IMR-90 (cell line): ENCODE results near the gene EEF1AKMT1. TPM values are rescaled to one million over a fixed set of nuclear protein-coding genes. Genes with fewer than 3 reads are reported as not detected.

ENCODE experiments used
- ATAC-seq: fragments of 200-7000 bp; cut with Tn5 transposase; 2 replicates; pipeline ENCODE4 v1.9.1; 2020; ENCODE audit warnings: low read depth, mild to moderate bottlenecking, moderate library complexity
- BruUV-seq: library from RNA; stranded (reverse); fragments of 400-500 nt; replicated peaks from 2 replicates; lab custom pipeline; 2021; lab: Mats Ljungman, UMichigan
- CTCF ChIA-PET: fragments of 300-600 bp; formaldehyde crosslinking; extraction: SDS; loops from one replicate; lab custom pipeline; 2021; ENCODE audit warnings: antibody characterized with exemption; lab: Yijun Ruan, JAX
- POLR2A ChIA-PET: fragments of 300-600 bp; sonication (Branson Sonifier 250); formaldehyde crosslinking; loops from one replicate; lab custom pipeline; 2022; ENCODE audit warnings: antibody characterized with exemption; ENCODE audit not compliant: unreplicated experiment; lab: Charles Lee
- DNase-seq: peaks from one replicate; pipeline ENCODE4 v3.0.0; 2013
- H2AFZ ChIP-seq: replicated peaks from 2 replicates; pipeline ENCODE3; 2013; ENCODE audit warnings: low read length, mild to moderate bottlenecking; ENCODE audit not compliant: poor library complexity
- H2AK5ac ChIP-seq: 2 replicates; pipeline ENCODE4 v1.6.1; 2013; ENCODE audit warnings: low read depth, low read length, inconsistent platforms
- H2AK9ac ChIP-seq: replicated peaks from 2 replicates; pipeline ENCODE3; 2013; ENCODE audit warnings: mild to moderate bottlenecking, low read depth, low read length, moderate library complexity; ENCODE audit not compliant: poor library complexity
- H2BK120ac ChIP-seq: 2 replicates; pipeline ENCODE4 v1.6.1; 2013; ENCODE audit warnings: low read depth, low read length, inconsistent platforms
- H2BK15ac ChIP-seq: 3 replicates; pipeline ENCODE4 v1.6.1; 2013; ENCODE audit warnings: low read depth, low read length, inconsistent platforms
- H2BK20ac ChIP-seq: 2 replicates; pipeline ENCODE4 v1.6.1; 2013; ENCODE audit warnings: low read depth, mild to moderate bottlenecking, inconsistent platforms, low read length, moderate library complexity
- H2BK5ac ChIP-seq: 2 replicates; pipeline ENCODE4 v1.6.1; 2013; ENCODE audit warnings: mild to moderate bottlenecking, low read depth, low read length, inconsistent platforms; ENCODE audit not compliant: poor library complexity, severe bottlenecking
- H3K14ac ChIP-seq: replicated peaks from 2 replicates; pipeline ENCODE4 v1.6.1; 2013; ENCODE audit warnings: low read depth, low read length, inconsistent platforms
- H3K18ac ChIP-seq: 2 replicates; pipeline ENCODE4 v1.6.1; 2013; ENCODE audit warnings: low read depth, low read length, control low read depth
- H3K23ac ChIP-seq: 2 replicates; pipeline ENCODE4 v1.6.1; 2013; ENCODE audit warnings: low read depth, low read length, inconsistent platforms
- H3K27ac ChIP-seq: 2 replicates; pipeline ENCODE4 v1.5.1; 2013; ENCODE audit warnings: mild to moderate bottlenecking, control low read depth, low read length; ENCODE audit not compliant: insufficient read depth
- H3K27me3 ChIP-seq: 2 replicates; pipeline ENCODE4 v1.6.1; 2013; ENCODE audit warnings: low read length; ENCODE audit not compliant: control insufficient read depth, insufficient read depth
- H3K36me3 ChIP-seq: 2 replicates; pipeline ENCODE4 v1.6.1; 2013; ENCODE audit warnings: low read length, mixed read lengths; ENCODE audit not compliant: control insufficient read depth, insufficient read depth
- H3K4ac ChIP-seq: 2 replicates; pipeline ENCODE4 v1.6.1; 2013; ENCODE audit warnings: low read depth, low read length, inconsistent platforms
- H3K4me1 ChIP-seq: 2 replicates; pipeline ENCODE4 v1.6.1; 2013; ENCODE audit warnings: low read length, mixed read lengths; ENCODE audit not compliant: control insufficient read depth, insufficient read depth
- H3K4me2 ChIP-seq: 2 replicates; pipeline ENCODE4 v1.6.1; 2013; ENCODE audit warnings: low read depth, mild to moderate bottlenecking, control low read depth, low read length, moderate library complexity
- H3K4me3 ChIP-seq: 2 replicates; pipeline ENCODE4 v1.5.1; 2013; ENCODE audit warnings: low read depth, mild to moderate bottlenecking, control low read depth, low read length, moderate library complexity; ENCODE audit not compliant: insufficient read depth
- H3K56ac ChIP-seq: 2 replicates; pipeline ENCODE4 v1.6.1; 2013; ENCODE audit warnings: low read length, inconsistent platforms; ENCODE audit not compliant: insufficient read depth; ENCODE audit errors: extremely low read depth
- H3K79me1 ChIP-seq, 2 experiments: 2 replicates each; pipeline ENCODE4 v1.6.1; 2013; ENCODE audit warnings: low read length in 2 of 2, inconsistent platforms in 1 of 2, low read depth in 1 of 2
- H3K9ac ChIP-seq: 2 replicates; pipeline ENCODE4 v1.6.1; 2013; ENCODE audit warnings: low read depth, low read length, control low read depth
- H3K9me1 ChIP-seq: 2 replicates; pipeline ENCODE4 v1.6.1; 2013; ENCODE audit warnings: low read length, inconsistent platforms; ENCODE audit not compliant: insufficient read depth
- H3K9me3 ChIP-seq: 2 replicates; pipeline ENCODE4 v1.6.1; 2013; ENCODE audit warnings: low read length; ENCODE audit not compliant: control insufficient read depth, insufficient read depth
- H4K20me1 ChIP-seq: 2 replicates; pipeline ENCODE4 v1.6.1; 2013; ENCODE audit warnings: low read length, inconsistent platforms; ENCODE audit not compliant: insufficient read depth
- H4K5ac ChIP-seq: 2 replicates; pipeline ENCODE4 v1.6.1; 2013; ENCODE audit warnings: mild to moderate bottlenecking, low read depth, low read length, control low read depth
- H4K8ac ChIP-seq, 2 experiments: 2 replicates each; pipeline ENCODE4 v1.6.1; 2013; ENCODE audit warnings: low read depth in 2 of 2, low read length in 2 of 2, control low read depth in 1 of 2, inconsistent platforms in 1 of 2
- H4K91ac ChIP-seq: 2 replicates; pipeline ENCODE4 v1.6.1; 2013; ENCODE audit warnings: low read depth, low read length, inconsistent platforms; ENCODE audit not compliant: insufficient read depth
- BHLHE40 ChIP-seq: fragments of 150-350 bp; IDR thresholded peaks from 2 replicates; pipeline ENCODE4 v1.6.1; 2016; ENCODE audit warnings: mild to moderate bottlenecking, low read depth, low read length
- CHD1 ChIP-seq: IDR thresholded peaks from 2 replicates; pipeline ENCODE4 v1.6.1; 2012; ENCODE audit warnings: low read depth, low read length, improper control_type of control experiment
- FOS ChIP-seq: fragments of 150-350 bp; IDR thresholded peaks from 2 replicates; pipeline ENCODE4 v1.6.1; 2016; ENCODE audit warnings: low read depth, low read length
- MAFK ChIP-seq: IDR thresholded peaks from 2 replicates; pipeline ENCODE4 v1.6.1; 2012; ENCODE audit warnings: low read depth, low read length, improper control_type of control experiment
- MAZ ChIP-seq: IDR thresholded peaks from 2 replicates; pipeline ENCODE4 v1.6.1; 2012; ENCODE audit warnings: low read depth, mild to moderate bottlenecking, low read length, improper control_type of control experiment, moderate library complexity, borderline replicate concordance
- MXI1 ChIP-seq: IDR thresholded peaks from 2 replicates; pipeline ENCODE4 v1.6.1; 2012; ENCODE audit warnings: low read depth, mild to moderate bottlenecking, low read length, moderate library complexity, borderline replicate concordance
- NFE2L2 ChIP-seq: fragments of 150-350 bp; IDR thresholded peaks from 2 replicates; pipeline ENCODE4 v1.6.1; 2016; ENCODE audit warnings: low read depth, mild to moderate bottlenecking, low read length
- POLR2A ChIP-seq: IDR thresholded peaks from 2 replicates; pipeline ENCODE4 v1.6.1; 2012; ENCODE audit warnings: mild to moderate bottlenecking, low read depth, low read length
- RCOR1 ChIP-seq: IDR thresholded peaks from 2 replicates; pipeline ENCODE4 v1.6.1; 2012; ENCODE audit warnings: mild to moderate bottlenecking, low read length, improper control_type of control experiment; ENCODE audit not compliant: insufficient replicate concordance
- RFX5 ChIP-seq: IDR thresholded peaks from 2 replicates; pipeline ENCODE4 v1.8.0; 2012; ENCODE audit warnings: low read depth, mild to moderate bottlenecking, low read length, moderate library complexity
- SMC3 ChIP-seq: fragments of 150-350 bp; IDR thresholded peaks from 2 replicates; pipeline ENCODE4 v1.6.1; 2016; ENCODE audit warnings: low read depth, mild to moderate bottlenecking, antibody characterized with exemption, low read length, moderate library complexity
- WGBS, 2 experiments: methylation state at CpG; one replicate each; pipeline versions ENCODE4 v1.1.5 to v1.1.7; 2013; ENCODE audit warnings: missing lambda C conversion rate in 2 of 2; ENCODE audit not compliant: insufficient read length in 1 of 2; ENCODE audit errors: extremely low coverage in 2 of 2; 5-methylcytosine and 5-hydroxymethylcytosine counted together
- dilution Hi-C: fragments of 300-500 bp; cut with HindIII; formaldehyde crosslinking; loops from one replicate; pipeline ENCODE4 v1.14.3; 2018; ENCODE audit warnings: low sequenced_read_pairs; ENCODE audit not compliant: unreplicated experiment
- in situ Hi-C: fragments of 300-500 bp; cut with MboI; formaldehyde crosslinking; loops from 3 replicates; pipeline ENCODE4 v1.14.3; 2019; ENCODE audit warnings: low sequenced_read_pairs, inconsistent platforms, mixed read lengths
- intact Hi-C: fragments of 100-400 bp; cut with micrococcal nuclease; formaldehyde crosslinking; loops from 2 replicates; pipeline ENCODE4 v1.10.0; 2022
- polyA plus RNA-seq, 3 experiments: library from polyadenylated mRNA; depleted of rRNA; stranded (reverse); fragments of >200 nt; gene quantifications; 2 replicates each; pipeline ENCODE4 v1.2.3, GENCODE V29; 2012; ENCODE audit warnings: low replicate concordance in 1 of 3
- total RNA-seq: library from RNA; depleted of rRNA; stranded (reverse); fragments of >200 nt; gene quantifications from 2 replicates; pipeline ENCODE4 v1.2.3, GENCODE V29; 2012
- TF ChIP-seq, protein P1 (sequence below): fragments of 150-350 bp; IDR thresholded peaks from 2 replicates; pipeline ENCODE4 v1.6.1; 2017; ENCODE audit warnings: mild to moderate bottlenecking, antibody characterized with exemption, low read length, low read depth
- TF ChIP-seq, protein P2 (sequence below): conservative IDR thresholded peaks from 2 replicates; pipeline ENCODE4 v1.5.1; 2012; ENCODE audit warnings: mild to moderate bottlenecking, low read depth, low read length, improper control_type of control experiment
- TF ChIP-seq, protein P3 (sequence below): fragments of 150-350 bp; IDR thresholded peaks from 2 replicates; pipeline ENCODE4 v1.6.1; 2016; ENCODE audit warnings: low read depth, mild to moderate bottlenecking, low read length, moderate library complexity, borderline replicate concordance

The EEF1AKMT1 gene
- total and polyA plus RNA-seq, 2 of the 4 experiments (the other 2 are of a cell fraction): 10.0 to 10.6 TPM

DNA sequence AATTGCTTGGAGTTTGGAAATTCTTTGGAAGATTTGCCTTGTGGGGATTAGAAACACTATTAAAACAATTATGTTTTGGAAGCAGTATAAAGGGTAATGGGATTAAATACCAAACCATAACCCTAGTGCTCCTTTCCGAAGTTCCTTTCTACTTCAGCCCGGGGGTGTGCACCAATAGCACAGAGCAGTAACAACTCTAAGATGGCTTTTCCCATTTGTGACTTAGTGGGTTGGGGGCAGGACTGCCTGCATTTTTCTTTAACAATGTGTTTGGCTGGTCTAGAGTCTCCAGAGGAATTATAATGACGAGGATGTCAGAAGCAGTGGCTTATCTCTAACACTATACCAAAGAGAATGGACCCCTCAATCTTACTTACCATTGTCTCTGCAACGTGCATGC is 82.1 kb downstream of the EEF1AKMT1 start:
- Histone ChIP-seq H3K27ac (no peak overlapping the region), H3K79me1 (no peaks in the 10 kb centered on the region), H3K9me1 (no peaks in the 10 kb centered on the region), H3K4me1 (peaks cover 2% of the 10 kb centered on the region; the same call in 1 of the 2 replicates), H4K5ac (no peak overlapping the region), H3K14ac (no peak overlapping the region), H3K36me3 (no peaks in the 10 kb centered on the region), H3K23ac (no peak overlapping the region), H3K9me3 (no peaks in the 10 kb centered on the region), H2BK5ac (no peak overlapping the region), H2BK15ac (no peak overlapping the region), H3K4ac (no peak overlapping the region), H3K4me2 (no peak overlapping the region), H2AFZ (no peak overlapping the region), H2AK5ac (no peak overlapping the region), H4K8ac (no peak overlapping the region), H4K91ac (no peak overlapping the region), H3K56ac (no peak overlapping the region), H3K27me3 (no peaks in the 10 kb centered on the region), H3K18ac (no peak overlapping the region), H3K4me3 (no peak overlapping the region), H3K9ac (no peak overlapping the region), H2AK9ac (no peak overlapping the region), H4K20me1 (no peaks in the 10 kb centered on the region), H2BK120ac (no peak overlapping the region), H2BK20ac (no peak overlapping the region)
- ChIA-PET CTCF (no interaction called here), POLR2A (no interaction called here)
- WGBS, 2 experiments: no CpG with 5 or more reads among the region's 4 CpGs
- dilution Hi-C loops (no loop called here), intact Hi-C loops (no loop called here), in situ Hi-C loops (no loop called here)
- TF ChIP-seq SMC3: no peak
- no peak for TF ChIP-seq MAFK
- no peak for TF ChIP-seq NFE2L2
- TF ChIP-seq, protein P1, sequence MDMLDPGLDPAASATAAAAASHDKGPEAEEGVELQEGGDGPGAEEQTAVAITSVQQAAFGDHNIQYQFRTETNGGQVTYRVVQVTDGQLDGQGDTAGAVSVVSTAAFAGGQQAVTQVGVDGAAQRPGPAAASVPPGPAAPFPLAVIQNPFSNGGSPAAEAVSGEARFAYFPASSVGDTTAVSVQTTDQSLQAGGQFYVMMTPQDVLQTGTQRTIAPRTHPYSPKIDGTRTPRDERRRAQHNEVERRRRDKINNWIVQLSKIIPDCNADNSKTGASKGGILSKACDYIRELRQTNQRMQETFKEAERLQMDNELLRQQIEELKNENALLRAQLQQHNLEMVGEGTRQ: no peak
- TF ChIP-seq MAZ: no peak
- TF ChIP-seq MXI1: no peak
- TF ChIP-seq, protein P2, sequence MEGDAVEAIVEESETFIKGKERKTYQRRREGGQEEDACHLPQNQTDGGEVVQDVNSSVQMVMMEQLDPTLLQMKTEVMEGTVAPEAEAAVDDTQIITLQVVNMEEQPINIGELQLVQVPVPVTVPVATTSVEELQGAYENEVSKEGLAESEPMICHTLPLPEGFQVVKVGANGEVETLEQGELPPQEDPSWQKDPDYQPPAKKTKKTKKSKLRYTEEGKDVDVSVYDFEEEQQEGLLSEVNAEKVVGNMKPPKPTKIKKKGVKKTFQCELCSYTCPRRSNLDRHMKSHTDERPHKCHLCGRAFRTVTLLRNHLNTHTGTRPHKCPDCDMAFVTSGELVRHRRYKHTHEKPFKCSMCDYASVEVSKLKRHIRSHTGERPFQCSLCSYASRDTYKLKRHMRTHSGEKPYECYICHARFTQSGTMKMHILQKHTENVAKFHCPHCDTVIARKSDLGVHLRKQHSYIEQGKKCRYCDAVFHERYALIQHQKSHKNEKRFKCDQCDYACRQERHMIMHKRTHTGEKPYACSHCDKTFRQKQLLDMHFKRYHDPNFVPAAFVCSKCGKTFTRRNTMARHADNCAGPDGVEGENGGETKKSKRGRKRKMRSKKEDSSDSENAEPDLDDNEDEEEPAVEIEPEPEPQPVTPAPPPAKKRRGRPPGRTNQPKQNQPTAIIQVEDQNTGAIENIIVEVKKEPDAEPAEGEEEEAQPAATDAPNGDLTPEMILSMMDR: no peak
- no peak for TF ChIP-seq FOS
- TF ChIP-seq BHLHE40: no peak
- TF ChIP-seq RCOR1: no peak
- TF ChIP-seq, protein P3, sequence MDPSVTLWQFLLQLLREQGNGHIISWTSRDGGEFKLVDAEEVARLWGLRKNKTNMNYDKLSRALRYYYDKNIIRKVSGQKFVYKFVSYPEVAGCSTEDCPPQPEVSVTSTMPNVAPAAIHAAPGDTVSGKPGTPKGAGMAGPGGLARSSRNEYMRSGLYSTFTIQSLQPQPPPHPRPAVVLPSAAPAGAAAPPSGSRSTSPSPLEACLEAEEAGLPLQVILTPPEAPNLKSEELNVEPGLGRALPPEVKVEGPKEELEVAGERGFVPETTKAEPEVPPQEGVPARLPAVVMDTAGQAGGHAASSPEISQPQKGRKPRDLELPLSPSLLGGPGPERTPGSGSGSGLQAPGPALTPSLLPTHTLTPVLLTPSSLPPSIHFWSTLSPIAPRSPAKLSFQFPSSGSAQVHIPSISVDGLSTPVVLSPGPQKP: no peak
- TF ChIP-seq RFX5: no peak
- TF ChIP-seq CHD1: no peak
- TF ChIP-seq POLR2A: no peak
- ATAC-seq: no peak
- DNase-seq: no peak
- BruUV-seq: no TSS peak
